GM23338 (cell line): ENCODE measurements around the gene DNAAF5. TPM values are rescaled to one million over a fixed set of nuclear protein-coding genes. Genes with fewer than 3 reads are reported as not detected.

Experiments
- ATAC-seq: fragments of 200-7000 bp; cut with Tn5 transposase; 3 replicates; pipeline ENCODE4 v1.9.1; 2020
- DNase-seq: peaks from one replicate; pipeline ENCODE4 v3.0.0-alpha.2; 2015; ENCODE audit warnings: low spot score
- H2AFZ ChIP-seq: fragments of 200-600 bp; sonication (generic); 2 replicates; pipeline ENCODE4 v1.8.0; 2016; ENCODE audit warnings: antibody characterized with exemption, mild to moderate bottlenecking, moderate library complexity
- H3F3A ChIP-seq: fragments of 200-600 bp; sonication (generic); replicated peaks from 2 replicates; pipeline ENCODE4 v1.8.0; 2017; ENCODE audit warnings: antibody characterized with exemption, mixed run types, low read depth
- H3K27ac ChIP-seq: fragments of 200-600 bp; sonication (generic); 2 replicates; pipeline ENCODE4 v1.6.1; 2016; ENCODE audit warnings: low read depth
- H3K27me3 ChIP-seq: fragments of 200-600 bp; sonication (generic); 2 replicates; pipeline ENCODE4 v1.8.0; 2016; ENCODE audit warnings: mild to moderate bottlenecking, mixed run types, moderate library complexity; ENCODE audit not compliant: insufficient read depth
- H3K36me3 ChIP-seq: fragments of 200-600 bp; sonication (generic); 2 replicates; pipeline ENCODE4 v1.8.0; 2016; ENCODE audit warnings: mild to moderate bottlenecking; ENCODE audit not compliant: insufficient read depth
- H3K4me1 ChIP-seq: fragments of 200-600 bp; sonication (generic); 2 replicates; pipeline ENCODE4 v1.8.0; 2016; ENCODE audit warnings: mild to moderate bottlenecking, moderate library complexity; ENCODE audit not compliant: insufficient read depth
- H3K4me2 ChIP-seq: fragments of 200-600 bp; sonication (generic); 2 replicates; pipeline ENCODE4 v1.7.1; 2017; ENCODE audit warnings: mixed run types
- H3K4me3 ChIP-seq: fragments of 200-600 bp; sonication (generic); 2 replicates; pipeline ENCODE4 v1.6.1; 2016; ENCODE audit warnings: mixed run types
- H3K79me2 ChIP-seq: fragments of 200-600 bp; sonication (generic); replicated peaks from 2 replicates; pipeline ENCODE4 v1.8.0; 2017; ENCODE audit warnings: mild to moderate bottlenecking; ENCODE audit not compliant: insufficient read depth
- H3K9me2 ChIP-seq: fragments of 200-600 bp; sonication (generic); 2 replicates; pipeline ENCODE4 v1.8.0; 2017; ENCODE audit not compliant: insufficient read depth
- H4K20me1 ChIP-seq: fragments of 200-600 bp; sonication (generic); replicated peaks from 2 replicates; pipeline ENCODE4 v1.8.0; 2017; ENCODE audit warnings: mild to moderate bottlenecking; ENCODE audit not compliant: insufficient read depth
- H3K27ac Mint-ChIP-seq: 2 replicates; pipeline ENCODE4 v1.8.0; 2020; ENCODE audit warnings: inconsistent platforms, mild to moderate bottlenecking, moderate library complexity, mixed read lengths
- H3K27me3 Mint-ChIP-seq: 3 replicates; pipeline ENCODE4 v1.8.0; 2022; ENCODE audit warnings: low read depth, mild to moderate bottlenecking, moderate library complexity, mixed read lengths, inconsistent platforms; ENCODE audit not compliant: insufficient read depth, poor library complexity
- H3K36me3 Mint-ChIP-seq: 3 replicates; pipeline ENCODE4 v1.8.0; 2021; ENCODE audit warnings: low read depth, mild to moderate bottlenecking, inconsistent platforms, moderate library complexity, mixed read lengths
- H3K4me1 Mint-ChIP-seq: 3 replicates; pipeline ENCODE4 v1.8.0; 2020; ENCODE audit warnings: mild to moderate bottlenecking, inconsistent platforms, mixed read lengths
- H3K4me3 Mint-ChIP-seq: 3 replicates; pipeline ENCODE4 v1.8.0; 2021; ENCODE audit warnings: moderate library complexity, mild to moderate bottlenecking, inconsistent platforms, mixed read lengths
- H3K9me3 Mint-ChIP-seq: 3 replicates; pipeline ENCODE4 v1.8.0; 2020; ENCODE audit warnings: moderate library complexity, mild to moderate bottlenecking, inconsistent platforms, mixed read lengths
- CREB1 ChIP-seq: fragments of 250-450 bp; sonication (Bioruptor Pico); IDR thresholded peaks from 2 replicates; pipeline ENCODE4 v1.5.0; 2020; ENCODE audit warnings: low read depth, mild to moderate bottlenecking, moderate library complexity
- EZH2 ChIP-seq: fragments of 200-600 bp; sonication (generic); IDR thresholded peaks from one replicate; pipeline ENCODE4 v1.8.0; 2017; ENCODE audit warnings: antibody characterized with exemption, mild to moderate bottlenecking, low read depth; ENCODE audit not compliant: unreplicated experiment
- EZH2phosphoT487 ChIP-seq: fragments of 200-600 bp; sonication (generic); IDR thresholded peaks from one replicate; pipeline ENCODE4 v1.8.1; 2018; ENCODE audit warnings: antibody characterized with exemption; ENCODE audit not compliant: unreplicated experiment
- JUNB ChIP-seq: IDR thresholded peaks from one replicate; pipeline ENCODE4 v1.6.1; 2016; ENCODE audit warnings: antibody characterized with exemption; ENCODE audit not compliant: unreplicated experiment
- NANOG ChIP-seq: IDR thresholded peaks from 2 replicates; pipeline ENCODE4 v1.6.1; 2016; ENCODE audit warnings: antibody characterized with exemption, borderline replicate concordance
- POLR2AphosphoS5 ChIP-seq: IDR thresholded peaks from 2 replicates; pipeline ENCODE4 v1.6.1; 2016; ENCODE audit warnings: antibody characterized with exemption, low read depth
- STAT1 ChIP-seq: IDR thresholded peaks from one replicate; pipeline ENCODE4 v1.6.1; 2016; ENCODE audit warnings: antibody characterized with exemption; ENCODE audit not compliant: unreplicated experiment
- ZNF114 ChIP-seq: fragments of 250-450 bp; sonication (Bioruptor Pico); IDR thresholded peaks from 2 replicates; pipeline ENCODE4 v1.5.0; 2020; ENCODE audit warnings: mild to moderate bottlenecking, moderate library complexity
- ZNF331 ChIP-seq: fragments of 250-450 bp; sonication (Bioruptor Pico); IDR thresholded peaks from 2 replicates; pipeline ENCODE4 v1.5.0; 2020; ENCODE audit warnings: low read depth, mild to moderate bottlenecking, moderate library complexity
- polyA plus RNA-seq: library from polyadenylated mRNA; unstranded; fragments of >200 nt; fragmentation: Nextera tagmentation; extraction: Ambion mirVana; gene quantifications from 2 replicates; pipeline ENCODE4 v1.2.1, GENCODE V29; 2016
- total RNA-seq: library from RNA; depleted of rRNA; stranded (reverse); fragments of >200 nt; shearing (Covaris generic); gene quantifications from 2 replicates; pipeline ENCODE4 v1.2.3, GENCODE V29; 2014
- TF ChIP-seq, protein P1 (sequence below): IDR thresholded peaks from one replicate; pipeline ENCODE4 v1.6.1; 2018; ENCODE audit warnings: antibody characterized with exemption; ENCODE audit not compliant: unreplicated experiment
- TF ChIP-seq, protein P2 (sequence below): IDR thresholded peaks from 2 replicates; pipeline ENCODE4 v1.6.1; 2016; ENCODE audit warnings: antibody characterized with exemption
- TF ChIP-seq, protein P3 (sequence below), 2 experiments: fragments of 200-600 bp in 1 of 2; sonication (generic) in 1 of 2; conservative IDR thresholded peaks; 2 replicates each; pipeline versions ENCODE4 v1.5.1 to v1.6.1; 2016 to 2017; ENCODE audit warnings: antibody characterized with exemption in 2 of 2, low read depth in 2 of 2, mild to moderate bottlenecking in 2 of 2, moderate library complexity in 1 of 2
- TF ChIP-seq, protein P4 (sequence below): fragments of 250-450 bp; sonication (Bioruptor Pico); IDR thresholded peaks from 2 replicates; pipeline ENCODE4 v1.5.0; 2020; ENCODE audit warnings: mild to moderate bottlenecking, moderate library complexity

Gene DNAAF5
- total and polyA plus RNA-seq, 2 experiments from 2014 or later = 20.4 to 86.7 TPM

DNA sequence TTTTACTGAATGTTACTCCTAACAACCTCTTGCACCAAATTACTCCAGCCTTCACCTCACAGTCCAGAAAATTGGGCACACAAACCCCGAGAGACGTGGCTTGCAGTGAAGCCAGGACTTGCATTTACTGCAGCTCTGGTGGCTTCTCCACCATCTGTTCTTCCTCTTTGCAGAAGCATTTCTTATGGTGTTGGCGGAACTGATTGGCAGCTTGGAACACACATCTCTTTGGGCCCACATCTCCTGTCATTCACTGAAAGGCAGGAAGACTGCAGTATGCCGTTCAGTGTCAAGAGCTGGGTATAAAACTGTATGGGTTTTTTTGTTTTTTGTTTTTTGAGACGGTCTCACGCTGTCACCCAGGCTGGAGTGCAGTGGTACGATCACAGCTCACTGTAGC lies 38.9 kb downstream of the DNAAF5 start:
- Histone ChIP-seq H3K4me1 (no peaks in the 10 kb centered on the region), H3K79me2 (0 out of 2 replicates have a peak, but pooled peaks cover 4% of the 10 kb centered on the region), H2AFZ (no peak overlapping the region), H4K20me1 (0 out of 2 replicates have a peak, but pooled peaks cover 11% of the 10 kb centered on the region), H3K27me3 (no peaks in the 10 kb centered on the region), H3F3A (no peaks in the 10 kb centered on the region), H3K27ac (no peak overlapping the region), H3K36me3 (peaks cover 25% of the 10 kb centered on the region), H3K4me3 (no peak overlapping the region), H3K9me2 (no peaks in the 10 kb centered on the region), H3K4me2 (no peak overlapping the region)
- DNase-seq (no peak), ATAC-seq (no peak)
- H3K4me3 Mint-ChIP-seq = no peak overlapping the region
- H3K4me1 Mint-ChIP-seq = no peaks in the 10 kb centered on the region; the same call in 2 of the 3 replicates
- TF ChIP-seq ZNF331 (CRISPR knock-in tag) (no peak), JUNB (no peak), CREB1 (CRISPR knock-in tag) (no peak), EZH2phosphoT487 (no peak), EZH2 (no peak), POLR2AphosphoS5 (no peak), ZNF114 (CRISPR knock-in tag) (no peak), NANOG (no peak), STAT1 (no peak)
- TF ChIP-seq, protein P1, sequence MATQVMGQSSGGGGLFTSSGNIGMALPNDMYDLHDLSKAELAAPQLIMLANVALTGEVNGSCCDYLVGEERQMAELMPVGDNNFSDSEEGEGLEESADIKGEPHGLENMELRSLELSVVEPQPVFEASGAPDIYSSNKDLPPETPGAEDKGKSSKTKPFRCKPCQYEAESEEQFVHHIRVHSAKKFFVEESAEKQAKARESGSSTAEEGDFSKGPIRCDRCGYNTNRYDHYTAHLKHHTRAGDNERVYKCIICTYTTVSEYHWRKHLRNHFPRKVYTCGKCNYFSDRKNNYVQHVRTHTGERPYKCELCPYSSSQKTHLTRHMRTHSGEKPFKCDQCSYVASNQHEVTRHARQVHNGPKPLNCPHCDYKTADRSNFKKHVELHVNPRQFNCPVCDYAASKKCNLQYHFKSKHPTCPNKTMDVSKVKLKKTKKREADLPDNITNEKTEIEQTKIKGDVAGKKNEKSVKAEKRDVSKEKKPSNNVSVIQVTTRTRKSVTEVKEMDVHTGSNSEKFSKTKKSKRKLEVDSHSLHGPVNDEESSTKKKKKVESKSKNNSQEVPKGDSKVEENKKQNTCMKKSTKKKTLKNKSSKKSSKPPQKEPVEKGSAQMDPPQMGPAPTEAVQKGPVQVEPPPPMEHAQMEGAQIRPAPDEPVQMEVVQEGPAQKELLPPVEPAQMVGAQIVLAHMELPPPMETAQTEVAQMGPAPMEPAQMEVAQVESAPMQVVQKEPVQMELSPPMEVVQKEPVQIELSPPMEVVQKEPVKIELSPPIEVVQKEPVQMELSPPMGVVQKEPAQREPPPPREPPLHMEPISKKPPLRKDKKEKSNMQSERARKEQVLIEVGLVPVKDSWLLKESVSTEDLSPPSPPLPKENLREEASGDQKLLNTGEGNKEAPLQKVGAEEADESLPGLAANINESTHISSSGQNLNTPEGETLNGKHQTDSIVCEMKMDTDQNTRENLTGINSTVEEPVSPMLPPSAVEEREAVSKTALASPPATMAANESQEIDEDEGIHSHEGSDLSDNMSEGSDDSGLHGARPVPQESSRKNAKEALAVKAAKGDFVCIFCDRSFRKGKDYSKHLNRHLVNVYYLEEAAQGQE = no peak
- TF ChIP-seq, protein P2, sequence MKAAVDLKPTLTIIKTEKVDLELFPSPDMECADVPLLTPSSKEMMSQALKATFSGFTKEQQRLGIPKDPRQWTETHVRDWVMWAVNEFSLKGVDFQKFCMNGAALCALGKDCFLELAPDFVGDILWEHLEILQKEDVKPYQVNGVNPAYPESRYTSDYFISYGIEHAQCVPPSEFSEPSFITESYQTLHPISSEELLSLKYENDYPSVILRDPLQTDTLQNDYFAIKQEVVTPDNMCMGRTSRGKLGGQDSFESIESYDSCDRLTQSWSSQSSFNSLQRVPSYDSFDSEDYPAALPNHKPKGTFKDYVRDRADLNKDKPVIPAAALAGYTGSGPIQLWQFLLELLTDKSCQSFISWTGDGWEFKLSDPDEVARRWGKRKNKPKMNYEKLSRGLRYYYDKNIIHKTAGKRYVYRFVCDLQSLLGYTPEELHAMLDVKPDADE = no peak
- TF ChIP-seq, protein P3, sequence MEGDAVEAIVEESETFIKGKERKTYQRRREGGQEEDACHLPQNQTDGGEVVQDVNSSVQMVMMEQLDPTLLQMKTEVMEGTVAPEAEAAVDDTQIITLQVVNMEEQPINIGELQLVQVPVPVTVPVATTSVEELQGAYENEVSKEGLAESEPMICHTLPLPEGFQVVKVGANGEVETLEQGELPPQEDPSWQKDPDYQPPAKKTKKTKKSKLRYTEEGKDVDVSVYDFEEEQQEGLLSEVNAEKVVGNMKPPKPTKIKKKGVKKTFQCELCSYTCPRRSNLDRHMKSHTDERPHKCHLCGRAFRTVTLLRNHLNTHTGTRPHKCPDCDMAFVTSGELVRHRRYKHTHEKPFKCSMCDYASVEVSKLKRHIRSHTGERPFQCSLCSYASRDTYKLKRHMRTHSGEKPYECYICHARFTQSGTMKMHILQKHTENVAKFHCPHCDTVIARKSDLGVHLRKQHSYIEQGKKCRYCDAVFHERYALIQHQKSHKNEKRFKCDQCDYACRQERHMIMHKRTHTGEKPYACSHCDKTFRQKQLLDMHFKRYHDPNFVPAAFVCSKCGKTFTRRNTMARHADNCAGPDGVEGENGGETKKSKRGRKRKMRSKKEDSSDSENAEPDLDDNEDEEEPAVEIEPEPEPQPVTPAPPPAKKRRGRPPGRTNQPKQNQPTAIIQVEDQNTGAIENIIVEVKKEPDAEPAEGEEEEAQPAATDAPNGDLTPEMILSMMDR (conservative IDR thresholded peaks at IDR 0.05; ENCODE audit: low read depth in 2 of 2) = no peak
- TF ChIP-seq, protein P4, sequence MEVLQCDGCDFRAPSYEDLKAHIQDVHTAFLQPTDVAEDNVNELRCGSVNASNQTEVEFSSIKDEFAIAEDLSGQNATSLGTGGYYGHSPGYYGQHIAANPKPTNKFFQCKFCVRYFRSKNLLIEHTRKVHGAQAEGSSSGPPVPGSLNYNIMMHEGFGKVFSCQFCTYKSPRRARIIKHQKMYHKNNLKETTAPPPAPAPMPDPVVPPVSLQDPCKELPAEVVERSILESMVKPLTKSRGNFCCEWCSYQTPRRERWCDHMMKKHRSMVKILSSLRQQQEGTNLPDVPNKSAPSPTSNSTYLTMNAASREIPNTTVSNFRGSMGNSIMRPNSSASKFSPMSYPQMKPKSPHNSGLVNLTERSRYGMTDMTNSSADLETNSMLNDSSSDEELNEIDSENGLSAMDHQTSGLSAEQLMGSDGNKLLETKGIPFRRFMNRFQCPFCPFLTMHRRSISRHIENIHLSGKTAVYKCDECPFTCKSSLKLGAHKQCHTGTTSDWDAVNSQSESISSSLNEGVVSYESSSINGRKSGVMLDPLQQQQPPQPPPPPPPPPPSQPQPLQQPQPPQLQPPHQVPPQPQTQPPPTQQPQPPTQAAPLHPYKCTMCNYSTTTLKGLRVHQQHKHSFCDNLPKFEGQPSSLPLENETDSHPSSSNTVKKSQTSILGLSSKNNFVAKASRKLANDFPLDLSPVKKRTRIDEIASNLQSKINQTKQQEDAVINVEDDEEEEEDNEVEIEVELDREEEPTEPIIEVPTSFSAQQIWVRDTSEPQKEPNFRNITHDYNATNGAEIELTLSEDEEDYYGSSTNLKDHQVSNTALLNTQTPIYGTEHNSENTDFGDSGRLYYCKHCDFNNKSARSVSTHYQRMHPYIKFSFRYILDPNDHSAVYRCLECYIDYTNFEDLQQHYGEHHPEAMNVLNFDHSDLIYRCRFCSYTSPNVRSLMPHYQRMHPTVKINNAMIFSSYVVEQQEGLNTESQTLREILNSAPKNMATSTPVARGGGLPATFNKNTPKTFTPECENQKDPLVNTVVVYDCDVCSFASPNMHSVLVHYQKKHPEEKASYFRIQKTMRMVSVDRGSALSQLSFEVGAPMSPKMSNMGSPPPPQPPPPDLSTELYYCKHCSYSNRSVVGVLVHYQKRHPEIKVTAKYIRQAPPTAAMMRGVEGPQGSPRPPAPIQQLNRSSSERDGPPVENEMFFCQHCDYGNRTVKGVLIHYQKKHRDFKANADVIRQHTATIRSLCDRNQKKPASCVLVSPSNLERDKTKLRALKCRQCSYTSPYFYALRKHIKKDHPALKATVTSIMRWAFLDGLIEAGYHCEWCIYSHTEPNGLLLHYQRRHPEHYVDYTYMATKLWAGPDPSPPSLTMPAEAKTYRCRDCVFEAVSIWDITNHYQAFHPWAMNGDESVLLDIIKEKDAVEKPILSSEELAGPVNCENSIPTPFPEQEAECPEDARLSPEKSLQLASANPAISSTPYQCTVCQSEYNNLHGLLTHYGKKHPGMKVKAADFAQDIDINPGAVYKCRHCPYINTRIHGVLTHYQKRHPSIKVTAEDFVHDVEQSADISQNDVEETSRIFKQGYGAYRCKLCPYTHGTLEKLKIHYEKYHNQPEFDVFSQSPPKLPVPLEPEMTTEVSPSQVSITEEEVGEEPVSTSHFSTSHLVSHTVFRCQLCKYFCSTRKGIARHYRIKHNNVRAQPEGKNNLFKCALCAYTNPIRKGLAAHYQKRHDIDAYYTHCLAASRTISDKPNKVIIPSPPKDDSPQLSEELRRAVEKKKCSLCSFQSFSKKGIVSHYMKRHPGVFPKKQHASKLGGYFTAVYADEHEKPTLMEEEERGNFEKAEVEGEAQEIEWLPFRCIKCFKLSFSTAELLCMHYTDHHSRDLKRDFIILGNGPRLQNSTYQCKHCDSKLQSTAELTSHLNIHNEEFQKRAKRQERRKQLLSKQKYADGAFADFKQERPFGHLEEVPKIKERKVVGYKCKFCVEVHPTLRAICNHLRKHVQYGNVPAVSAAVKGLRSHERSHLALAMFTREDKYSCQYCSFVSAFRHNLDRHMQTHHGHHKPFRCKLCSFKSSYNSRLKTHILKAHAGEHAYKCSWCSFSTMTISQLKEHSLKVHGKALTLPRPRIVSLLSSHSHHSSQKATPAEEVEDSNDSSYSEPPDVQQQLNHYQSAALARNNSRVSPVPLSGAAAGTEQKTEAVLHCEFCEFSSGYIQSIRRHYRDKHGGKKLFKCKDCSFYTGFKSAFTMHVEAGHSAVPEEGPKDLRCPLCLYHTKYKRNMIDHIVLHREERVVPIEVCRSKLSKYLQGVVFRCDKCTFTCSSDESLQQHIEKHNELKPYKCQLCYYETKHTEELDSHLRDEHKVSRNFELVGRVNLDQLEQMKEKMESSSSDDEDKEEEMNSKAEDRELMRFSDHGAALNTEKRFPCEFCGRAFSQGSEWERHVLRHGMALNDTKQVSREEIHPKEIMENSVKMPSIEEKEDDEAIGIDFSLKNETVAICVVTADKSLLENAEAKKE = no peak
- no peak overlapping the region for H3K27ac Mint-ChIP-seq
- H3K9me3 Mint-ChIP-seq = no peaks in the 10 kb centered on the region; the same call in 2 of the 3 replicates
- H3K27me3 Mint-ChIP-seq = peaks cover 8% of the 10 kb centered on the region
- peaks cover 57% of the 10 kb centered on the region for H3K36me3 Mint-ChIP-seq
